Left lung (tissue), 10 donors: ENCODE data around the gene ZNF317. TPM values are rescaled to one million over a fixed set of nuclear protein-coding genes. Genes with fewer than 3 reads are reported as not detected.

Source experiments
- ATAC-seq: fragments of 200-7000 bp; cut with Tn5 transposase; one replicate; pipeline ENCODE4 v1.9.1; 2020; ENCODE audit warnings: moderate library complexity
- DNase-seq, 4 donors: peaks; one replicate each; pipeline ENCODE4 v3.0.0-alpha.2; 2013 to 2020
- H3K27ac ChIP-seq, 2 donors: fragments of 200-600 bp; sonication (generic) in 1 of 2; one replicate each; pipeline versions ENCODE4 v1.5.0 to v1.8.0; 2020 to 2021
- H3K27me3 ChIP-seq, 2 donors: fragments of 200-600 bp; sonication (generic) in 1 of 2; one replicate each; pipeline versions ENCODE4 v1.5.0 to v1.8.0; 2020 to 2021
- H3K36me3 ChIP-seq, 2 donors: fragments of 200-600 bp; sonication (generic) in 1 of 2; one replicate each; pipeline versions ENCODE4 v1.5.0 to v1.8.0; 2020 to 2021
- H3K4me1 ChIP-seq, 2 donors: fragments of 200-600 bp; one replicate each; pipeline ENCODE4 v1.8.0; 2021
- H3K4me3 ChIP-seq, 2 donors: fragments of 200-600 bp; sonication (generic) in 1 of 2; one replicate each; pipeline versions ENCODE4 v1.5.0 to v1.8.0; 2020 to 2021; ENCODE audit warnings: mild to moderate bottlenecking in 1 of 2
- H3K9me3 ChIP-seq, 2 donors: fragments of 200-600 bp; sonication (generic) in 1 of 2; one replicate each; pipeline versions ENCODE4 v1.5.0 to v1.8.0; 2020 to 2021
- intact Hi-C, 2 donors: fragments of 100-400 bp; cut with DNase I; formaldehyde crosslinking; loops; one replicate each; pipeline versions ENCODE4 v1.11.2 to v1.14.2; 2022
- polyA plus RNA-seq, 6 donors: library from polyadenylated mRNA; unstranded; fragments of 120-200 nt; gene quantifications; one replicate each; pipeline ENCODE4 v1.2.1, GENCODE V29; 2013; ENCODE audit not compliant: insufficient read length in 6 of 6
- total RNA-seq, 2 donors: library from RNA; stranded (reverse); fragmentation: NEBNext Ultra II Directional; extraction: Animal tissue kit (Norgen Biotek cat#: 25700); gene quantifications; one replicate each; pipeline ENCODE4 v1.2.1, GENCODE V29; 2021
- TF ChIP-seq, protein P1 (sequence below), 2 donors: fragments of 200-600 bp; sonication (generic) in 1 of 2; IDR thresholded peaks; one replicate each; pipeline versions ENCODE4 v1.5.0 to v1.8.0; 2021; ENCODE audit warnings: antibody characterized with exemption in 2 of 2
- donor health status: DM: no; HTN: yes; CAD: no.
- donor health status: DM: no; HTN: no; CAD: no.

Gene ZNF317
- total and polyA plus RNA-seq, 8 donors = 25.1 to 33.8 (median 32.5) TPM

DNA sequence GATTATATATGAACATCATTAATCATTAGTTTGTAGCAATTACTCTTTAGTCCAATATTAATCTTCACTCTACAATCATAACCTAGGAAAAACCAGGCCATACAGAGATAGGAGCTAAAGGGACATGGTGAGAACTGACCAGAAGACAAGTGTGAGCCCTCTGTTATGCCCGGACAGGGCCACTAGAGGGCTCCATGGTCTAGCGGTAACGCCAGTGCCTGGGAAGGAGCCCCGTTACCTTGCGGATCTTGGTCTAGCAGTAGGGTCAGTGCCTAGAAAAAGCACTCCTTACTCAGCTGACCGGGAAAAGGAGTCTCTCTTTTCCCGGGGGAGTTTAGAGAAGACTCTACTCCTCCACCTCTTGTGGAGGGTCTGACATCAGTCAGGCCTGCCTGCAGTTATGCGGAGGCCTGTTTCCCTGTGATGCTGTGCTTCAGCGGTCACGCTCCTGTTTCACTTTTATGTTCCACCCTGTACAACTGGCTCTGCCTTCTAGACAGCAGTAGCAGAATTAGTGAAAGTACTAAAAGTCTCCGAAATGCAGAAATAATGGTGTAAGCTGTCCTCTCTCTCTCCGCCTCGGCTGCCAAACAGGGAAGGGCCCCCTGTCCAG lies 65.4 kb downstream of the ZNF317 start:
- Histone ChIP-seq H3K27ac (no peak overlapping the region), H3K4me1 (no peaks in the 10 kb centered on the region), H3K27me3 (peaks cover 0 to 7% of the 10 kb centered on the region in 2 donors), H3K9me3 (no peaks in the 10 kb centered on the region), H3K36me3 (no peaks in the 10 kb centered on the region), H3K4me3 (no peak overlapping the region)
- DNase-seq (peak; percentile 48 to 84 (median 64)), ATAC-seq (peak; percentile 90)
- intact Hi-C loops = no loop called here
- TF ChIP-seq, protein P1, sequence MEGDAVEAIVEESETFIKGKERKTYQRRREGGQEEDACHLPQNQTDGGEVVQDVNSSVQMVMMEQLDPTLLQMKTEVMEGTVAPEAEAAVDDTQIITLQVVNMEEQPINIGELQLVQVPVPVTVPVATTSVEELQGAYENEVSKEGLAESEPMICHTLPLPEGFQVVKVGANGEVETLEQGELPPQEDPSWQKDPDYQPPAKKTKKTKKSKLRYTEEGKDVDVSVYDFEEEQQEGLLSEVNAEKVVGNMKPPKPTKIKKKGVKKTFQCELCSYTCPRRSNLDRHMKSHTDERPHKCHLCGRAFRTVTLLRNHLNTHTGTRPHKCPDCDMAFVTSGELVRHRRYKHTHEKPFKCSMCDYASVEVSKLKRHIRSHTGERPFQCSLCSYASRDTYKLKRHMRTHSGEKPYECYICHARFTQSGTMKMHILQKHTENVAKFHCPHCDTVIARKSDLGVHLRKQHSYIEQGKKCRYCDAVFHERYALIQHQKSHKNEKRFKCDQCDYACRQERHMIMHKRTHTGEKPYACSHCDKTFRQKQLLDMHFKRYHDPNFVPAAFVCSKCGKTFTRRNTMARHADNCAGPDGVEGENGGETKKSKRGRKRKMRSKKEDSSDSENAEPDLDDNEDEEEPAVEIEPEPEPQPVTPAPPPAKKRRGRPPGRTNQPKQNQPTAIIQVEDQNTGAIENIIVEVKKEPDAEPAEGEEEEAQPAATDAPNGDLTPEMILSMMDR (IDR thresholded peaks at IDR 0.05) = peak; percentile 85 to 95

Other genes with a start within 250 kb of the ZNF317 start
- 1 to 10 TPM in 1 of 2 donors, under 1 TPM in 1; 0.03 to 1.1 TPM for gene MUC16, start 130.0 kb upstream of the ZNF317 start, total RNA-seq
- gene MUC16, start 130.0 kb upstream of the ZNF317 start, polyA plus RNA-seq = under 1 TPM in 4 of 6 donors, not detected in 2; under 0.01 to 0.10 (median 0.04) TPM
- gene OR1M1, start 53.3 kb upstream of the ZNF317 start, total RNA-seq = not detected
- under 1 TPM in 4 of 6 donors, not detected in 2; 0.09 to 0.13 (median 0.11) TPM for gene OR1M1, start 53.3 kb upstream of the ZNF317 start, polyA plus RNA-seq
- gene OR7G2, start 32.9 kb upstream of the ZNF317 start, total RNA-seq = not detected
- gene OR7G2, start 32.9 kb upstream of the ZNF317 start, polyA plus RNA-seq = under 1 TPM in 4 of 6 donors, not detected in 2; 0.06 to 0.13 (median 0.08) TPM
- not detected for gene OR7G1, start 24.6 kb upstream of the ZNF317 start, total RNA-seq
- not detected for gene OR7G1, start 24.6 kb upstream of the ZNF317 start, polyA plus RNA-seq
- gene OR7G3, start 13.4 kb upstream of the ZNF317 start, total RNA-seq = not detected
- gene OR7G3, start 13.4 kb upstream of the ZNF317 start, polyA plus RNA-seq = not detected
- gene OR7D2, start 38.6 kb downstream of the ZNF317 start, total RNA-seq = under 1 TPM in 1 of 2 donors, not detected in 1; 0.10 TPM
- gene OR7D2, start 38.6 kb downstream of the ZNF317 start, polyA plus RNA-seq = 1 to 10 TPM in 1 of 6 donors, under 1 TPM in 5; 0.10 to 2.0 (median 0.15) TPM
- not detected for gene OR7D4, start 79.2 kb downstream of the ZNF317 start, total RNA-seq
- under 1 TPM; 0.03 to 0.10 (median 0.06) TPM for gene OR7D4, start 79.2 kb downstream of the ZNF317 start, polyA plus RNA-seq
- not detected for gene OR7E24, start 110.5 kb downstream of the ZNF317 start, total RNA-seq
- gene OR7E24, start 110.5 kb downstream of the ZNF317 start, polyA plus RNA-seq = not detected
- gene ZNF699, start 169.4 kb downstream of the ZNF317 start, total RNA-seq = 1 to 10 TPM; 6.2 to 6.8 TPM
- gene ZNF699, start 169.4 kb downstream of the ZNF317 start, polyA plus RNA-seq = 1 to 10 TPM; 6.9 to 9.5 (median 8.1) TPM
- gene ZNF559, start 183.8 kb downstream of the ZNF317 start, total RNA-seq = 10 to 100 TPM; 14.2 to 15.1 TPM
- 10 to 100 TPM; 70.0 to 78.5 (median 74.0) TPM for gene ZNF559, start 183.8 kb downstream of the ZNF317 start, polyA plus RNA-seq
- 1 to 10 TPM; 1.6 to 2.6 TPM for gene ZNF177, start 222.6 kb downstream of the ZNF317 start, total RNA-seq
- gene ZNF177, start 222.6 kb downstream of the ZNF317 start, polyA plus RNA-seq = 10 to 100 TPM; 11.8 to 15.5 (median 13.7) TPM